PFSK-1 (cell line): ENCODE data around the gene LGALS9.

Experiments used
- POLR2AphosphoS5 ChIP-seq: IDR thresholded peaks from 2 replicates; pipeline ENCODE4 v1.6.1; 2012; ENCODE audit warnings: low read depth, mild to moderate bottlenecking, control low read depth, low read length, moderate library complexity
- REST ChIP-seq, 2 experiments: IDR thresholded peaks; 2 replicates each; pipeline versions ENCODE4 v1.6.1 to v1.8.0; 2011 to 2012; ENCODE audit warnings: low read depth in 2 of 2, low read length in 2 of 2, control low read depth in 1 of 2, inconsistent platforms in 1 of 2, mild to moderate bottlenecking in 1 of 2, moderate library complexity in 1 of 2; ENCODE audit not compliant: insufficient read depth in 1 of 2

- TF ChIP-seq POLR2AphosphoS5: no peak
- no peak for TF ChIP-seq REST (IDR thresholded peaks at IDR 0.05; ENCODE audit: insufficient read depth in 1 of 2, low read depth in 2 of 2, low read length in 2 of 2)
These were observed 25.6 kb upstream of the LGALS9 start for GRCh38 chr17:27605409-27605808.
